Coronary artery (tissue), 2 donors: Measurements from ENCODE around the gene ANKRD6.

ENCODE experiments used
- DNase-seq: peaks from one replicate; pipeline ENCODE4 v3.0.0-alpha.2; 2017; ENCODE audit warnings: low spot score
- H3K27ac ChIP-seq, 2 donors: fragments of 200-600 bp; sonication (generic); one replicate each; pipeline ENCODE4 v1.5.1; 2016 to 2019
- H3K4me3 ChIP-seq: fragments of 200-600 bp; sonication (generic); 2 replicates; pipeline ENCODE4 v1.5.1; 2016; ENCODE audit warnings: mild to moderate bottlenecking, moderate library complexity
- TF ChIP-seq, protein P1 (sequence below): fragments of 200-600 bp; sonication (generic); IDR thresholded peaks from one replicate; pipeline ENCODE4 v1.5.1; 2019; ENCODE audit warnings: antibody characterized with exemption

ANKRD6 gene

DNA sequence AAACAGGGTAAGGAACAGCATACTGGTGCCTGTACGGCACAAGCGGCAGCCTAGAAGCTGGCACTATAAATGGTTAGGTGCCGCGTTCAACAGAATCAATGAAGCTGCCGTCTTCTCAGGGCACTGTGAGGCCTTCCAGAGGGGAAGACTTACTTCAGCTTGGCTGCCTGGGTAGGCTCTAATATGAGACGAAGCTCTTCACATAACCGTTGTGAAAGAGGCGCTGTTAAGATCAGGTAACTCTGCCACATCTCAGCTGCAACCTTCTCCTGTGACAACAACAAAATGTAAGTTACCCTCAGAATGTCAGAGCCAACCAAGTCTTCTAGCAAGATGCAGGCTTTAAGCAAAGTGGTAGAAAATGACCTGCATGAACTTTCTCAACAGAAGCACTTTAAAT lies 217.6 kb downstream of the ANKRD6 start:
- TF ChIP-seq, protein P1, sequence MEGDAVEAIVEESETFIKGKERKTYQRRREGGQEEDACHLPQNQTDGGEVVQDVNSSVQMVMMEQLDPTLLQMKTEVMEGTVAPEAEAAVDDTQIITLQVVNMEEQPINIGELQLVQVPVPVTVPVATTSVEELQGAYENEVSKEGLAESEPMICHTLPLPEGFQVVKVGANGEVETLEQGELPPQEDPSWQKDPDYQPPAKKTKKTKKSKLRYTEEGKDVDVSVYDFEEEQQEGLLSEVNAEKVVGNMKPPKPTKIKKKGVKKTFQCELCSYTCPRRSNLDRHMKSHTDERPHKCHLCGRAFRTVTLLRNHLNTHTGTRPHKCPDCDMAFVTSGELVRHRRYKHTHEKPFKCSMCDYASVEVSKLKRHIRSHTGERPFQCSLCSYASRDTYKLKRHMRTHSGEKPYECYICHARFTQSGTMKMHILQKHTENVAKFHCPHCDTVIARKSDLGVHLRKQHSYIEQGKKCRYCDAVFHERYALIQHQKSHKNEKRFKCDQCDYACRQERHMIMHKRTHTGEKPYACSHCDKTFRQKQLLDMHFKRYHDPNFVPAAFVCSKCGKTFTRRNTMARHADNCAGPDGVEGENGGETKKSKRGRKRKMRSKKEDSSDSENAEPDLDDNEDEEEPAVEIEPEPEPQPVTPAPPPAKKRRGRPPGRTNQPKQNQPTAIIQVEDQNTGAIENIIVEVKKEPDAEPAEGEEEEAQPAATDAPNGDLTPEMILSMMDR, result no peak
- Histone ChIP-seq H3K4me3 (no peak overlapping the region), H3K27ac (no peak overlapping the region)
- no peak for DNase-seq

DNA sequence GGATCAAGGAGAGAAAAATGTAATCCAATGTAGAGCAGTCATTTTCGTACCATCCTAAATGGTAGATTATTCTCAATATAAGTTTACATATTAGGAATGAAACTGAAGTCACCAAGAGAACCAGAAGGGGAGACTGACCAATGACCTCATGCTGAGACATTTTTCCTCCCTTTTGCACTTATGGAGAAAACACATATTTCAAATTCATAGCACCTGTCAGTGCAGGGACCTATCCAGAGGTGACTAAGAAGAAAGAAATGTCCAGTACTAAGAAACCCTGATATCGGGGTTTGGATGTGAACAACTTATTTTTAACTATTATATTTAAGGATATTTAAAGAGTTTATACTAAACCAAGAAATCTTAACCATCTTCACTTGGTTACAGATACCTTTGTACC lies 222.2 kb downstream of the ANKRD6 start:
- no peak for DNase-seq
- Histone ChIP-seq H3K27ac (no peak overlapping the region), H3K4me3 (no peak overlapping the region)
- TF ChIP-seq, protein P1, result no peak

DNA sequence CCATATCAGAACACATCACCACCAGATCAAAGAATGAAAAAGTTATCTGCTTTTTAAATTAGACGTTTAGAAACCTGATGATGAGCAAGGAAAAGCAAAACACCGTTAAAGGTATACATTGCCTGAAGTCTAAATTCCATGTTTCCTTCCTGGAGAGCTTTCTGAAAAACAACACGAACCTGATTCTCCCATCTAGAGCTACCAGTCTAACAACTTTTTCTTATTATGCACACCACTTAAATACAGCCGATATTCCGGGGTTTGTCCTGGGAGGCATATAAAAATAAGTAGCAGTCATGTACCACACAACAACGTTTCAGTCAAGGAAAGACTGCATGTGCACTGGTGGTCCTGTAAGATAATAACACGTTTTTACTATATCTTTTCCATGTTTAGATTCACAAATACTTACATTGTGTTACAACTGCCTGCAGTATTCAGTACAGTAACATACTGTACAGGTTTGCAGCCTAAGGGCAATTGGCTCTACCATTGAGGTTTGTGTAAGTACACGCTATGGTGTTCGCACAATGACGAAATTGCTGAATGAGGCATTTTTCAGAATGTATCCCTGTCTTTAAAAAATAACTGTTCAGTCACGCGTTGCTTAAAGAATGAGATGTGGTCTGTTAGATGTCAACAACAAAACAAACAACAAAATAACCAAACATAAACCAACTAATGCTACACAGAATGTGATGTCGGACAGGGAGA lies 224.7 kb downstream of the ANKRD6 start:
- TF ChIP-seq, protein P1, result no peak
- no peak overlapping the region for H3K4me3 ChIP-seq
- no peak for DNase-seq
- no peak overlapping the region for H3K27ac ChIP-seq

DNA sequence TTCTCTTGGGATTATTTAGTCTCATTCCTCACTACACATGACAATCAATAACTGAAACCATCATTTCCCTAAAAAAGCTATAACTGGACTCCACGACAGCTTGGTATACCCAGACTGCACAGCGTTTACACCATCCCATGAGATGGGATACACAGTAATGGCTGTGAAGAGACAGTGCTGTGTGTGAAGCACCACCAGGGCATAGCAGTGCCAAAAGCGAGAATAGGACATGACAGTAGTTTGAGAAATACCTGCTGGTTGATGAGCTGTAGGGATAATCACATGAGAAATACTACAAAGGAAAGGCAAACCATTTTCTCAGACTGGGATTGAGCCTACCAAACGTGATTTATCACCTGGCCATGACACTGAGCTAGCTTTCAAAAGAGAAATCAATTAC lies 228.0 kb downstream of the ANKRD6 start:
- no peak for DNase-seq
- Histone ChIP-seq H3K4me3 (no peak overlapping the region), H3K27ac (no peak overlapping the region)
- TF ChIP-seq, protein P1, result no peak

DNA sequence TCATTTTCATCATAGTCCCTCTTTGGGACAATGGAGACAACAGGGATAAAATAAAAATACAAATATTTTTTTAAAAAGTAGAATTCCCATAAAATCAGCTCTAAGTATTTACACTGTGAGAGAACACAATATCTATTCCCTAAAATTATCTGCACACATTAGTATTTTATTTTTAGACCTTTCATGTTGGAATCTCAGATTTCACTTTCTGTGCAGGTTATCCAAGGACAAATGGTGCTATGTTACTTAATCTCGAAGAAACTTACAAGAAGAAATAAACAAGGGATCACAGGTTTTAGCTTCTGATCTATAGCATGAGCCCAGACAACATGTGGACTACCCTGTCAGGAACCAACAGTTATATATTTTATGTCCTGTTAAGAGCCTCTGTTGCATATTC lies 228.6 kb downstream of the ANKRD6 start:
- no peak for DNase-seq
- TF ChIP-seq, protein P1, result no peak
- no peak overlapping the region for H3K4me3 ChIP-seq
- no peak overlapping the region for H3K27ac ChIP-seq

DNA sequence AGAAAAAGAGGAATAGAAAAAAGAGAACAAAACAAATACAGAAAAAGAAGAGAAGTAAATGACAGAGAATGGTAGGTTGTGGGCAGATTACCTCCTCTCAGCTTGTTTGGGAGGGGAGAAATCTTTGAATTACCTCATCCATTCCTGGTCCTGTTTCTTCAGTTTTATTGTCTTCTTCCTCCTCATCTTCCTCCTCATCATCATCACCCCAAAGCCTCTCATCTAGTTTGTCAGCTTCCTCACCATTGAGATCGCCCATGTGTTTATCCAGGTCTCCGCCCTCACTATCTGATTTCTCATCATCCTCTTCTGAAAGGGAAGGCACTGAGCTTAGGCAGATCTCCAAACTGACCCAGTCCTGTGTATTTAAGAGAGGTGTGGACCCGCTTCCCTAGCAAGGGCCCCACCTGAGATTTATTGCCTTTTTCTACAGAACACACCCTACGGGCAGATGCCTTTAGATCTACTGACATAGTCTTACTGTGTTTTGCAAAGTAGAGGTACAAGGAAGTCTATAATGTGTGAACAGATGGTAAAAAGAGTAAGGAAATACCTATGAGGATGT lies 229.8 kb downstream of the ANKRD6 start:
- TF ChIP-seq, protein P1, result no peak
- DNase-seq, result no peak
- H3K4me3 ChIP-seq, result no peak overlapping the region
- H3K27ac ChIP-seq, result no peak overlapping the region

DNA sequence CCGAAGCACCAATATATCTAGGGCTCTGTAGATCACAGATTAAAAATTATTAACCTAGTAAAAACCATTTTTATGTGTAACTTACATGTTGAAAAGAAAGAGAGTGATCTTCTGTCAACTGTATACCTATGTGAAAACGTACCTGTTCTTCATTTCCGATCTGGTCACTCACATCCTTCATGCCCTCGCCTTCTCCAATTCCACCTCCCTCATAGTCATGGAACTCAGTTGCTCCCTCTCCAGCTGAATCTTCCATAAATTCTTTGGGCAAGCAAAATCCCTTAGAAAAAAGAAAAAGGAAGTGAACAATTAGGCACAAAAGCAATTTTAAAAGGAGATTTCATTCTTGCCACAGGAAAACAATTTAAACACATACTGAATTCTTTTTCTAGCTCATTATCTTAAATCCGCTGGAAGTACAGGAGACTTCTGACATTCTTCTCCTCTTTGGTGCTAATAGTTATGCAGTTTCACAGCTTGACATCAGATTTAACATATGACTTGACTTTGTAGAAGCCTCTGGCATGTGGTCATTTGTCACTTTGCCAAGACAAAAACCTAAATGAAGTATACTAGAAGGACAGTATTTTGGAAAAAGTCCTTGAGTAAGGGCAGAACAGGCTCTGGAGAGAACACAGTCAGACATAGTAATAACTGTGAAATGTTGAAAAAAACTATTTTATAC lies 235.1 kb downstream of the ANKRD6 start:
- DNase-seq, result no peak
- Histone ChIP-seq H3K27ac (no peak overlapping the region), H3K4me3 (no peak overlapping the region)
- TF ChIP-seq, protein P1, result no peak
